ENCODE results near the gene DISP2. TPM values are rescaled to one million over a fixed set of nuclear protein-coding genes. Genes with fewer than 3 reads are reported as not detected.

Gene DISP2
- total RNA-seq, 1 donor from 2014 or later, result 0.74 TPM

DNA sequence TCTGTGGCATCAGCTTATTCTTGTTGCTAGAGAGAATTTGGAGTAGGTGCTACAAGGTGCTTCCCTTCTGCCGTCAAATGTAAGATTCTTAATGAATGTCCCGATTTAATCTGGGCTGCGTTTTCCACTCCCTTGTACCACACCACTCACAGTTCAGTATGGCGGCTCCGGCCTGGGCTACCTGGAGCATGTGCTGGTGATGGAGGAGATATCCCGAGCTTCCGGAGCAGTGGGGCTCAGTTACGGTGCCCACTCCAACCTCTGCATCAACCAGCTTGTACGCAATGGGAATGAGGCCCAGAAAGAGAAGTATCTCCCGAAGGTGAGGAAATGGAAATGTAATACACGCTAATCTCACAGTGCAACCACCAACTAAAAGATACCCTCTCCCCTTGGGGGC lies 52.5 kb downstream of the DISP2 start:
- TF ChIP-seq POLR2A (IDR thresholded peaks at IDR 0.05), result no peak
- TF ChIP-seq, protein P1, sequence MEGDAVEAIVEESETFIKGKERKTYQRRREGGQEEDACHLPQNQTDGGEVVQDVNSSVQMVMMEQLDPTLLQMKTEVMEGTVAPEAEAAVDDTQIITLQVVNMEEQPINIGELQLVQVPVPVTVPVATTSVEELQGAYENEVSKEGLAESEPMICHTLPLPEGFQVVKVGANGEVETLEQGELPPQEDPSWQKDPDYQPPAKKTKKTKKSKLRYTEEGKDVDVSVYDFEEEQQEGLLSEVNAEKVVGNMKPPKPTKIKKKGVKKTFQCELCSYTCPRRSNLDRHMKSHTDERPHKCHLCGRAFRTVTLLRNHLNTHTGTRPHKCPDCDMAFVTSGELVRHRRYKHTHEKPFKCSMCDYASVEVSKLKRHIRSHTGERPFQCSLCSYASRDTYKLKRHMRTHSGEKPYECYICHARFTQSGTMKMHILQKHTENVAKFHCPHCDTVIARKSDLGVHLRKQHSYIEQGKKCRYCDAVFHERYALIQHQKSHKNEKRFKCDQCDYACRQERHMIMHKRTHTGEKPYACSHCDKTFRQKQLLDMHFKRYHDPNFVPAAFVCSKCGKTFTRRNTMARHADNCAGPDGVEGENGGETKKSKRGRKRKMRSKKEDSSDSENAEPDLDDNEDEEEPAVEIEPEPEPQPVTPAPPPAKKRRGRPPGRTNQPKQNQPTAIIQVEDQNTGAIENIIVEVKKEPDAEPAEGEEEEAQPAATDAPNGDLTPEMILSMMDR (IDR thresholded peaks at IDR 0.05), result no peak
- no peak for TF ChIP-seq POLR2AphosphoS5 (IDR thresholded peaks at IDR 0.05; ENCODE audit: insufficient read depth in 1 of 2, low read depth in 1 of 2)
- Histone ChIP-seq H3K4me1 (peaks cover 20% of the 10 kb centered on the region), H3K27me3 (no peaks in the 10 kb centered on the region), H3K9me3 (no peaks in the 10 kb centered on the region), H3K4me3 (no peak overlapping the region), H3K36me3 (peaks cover 0 to 35% of the 10 kb centered on the region in 2 donors), H3K27ac (no peak overlapping the region)
- DNase-seq (ENCODE audit: extremely low spot score in 2 of 2), result no peak
- intact Hi-C loops (cut with DNase I), result no loop called here

DNA sequence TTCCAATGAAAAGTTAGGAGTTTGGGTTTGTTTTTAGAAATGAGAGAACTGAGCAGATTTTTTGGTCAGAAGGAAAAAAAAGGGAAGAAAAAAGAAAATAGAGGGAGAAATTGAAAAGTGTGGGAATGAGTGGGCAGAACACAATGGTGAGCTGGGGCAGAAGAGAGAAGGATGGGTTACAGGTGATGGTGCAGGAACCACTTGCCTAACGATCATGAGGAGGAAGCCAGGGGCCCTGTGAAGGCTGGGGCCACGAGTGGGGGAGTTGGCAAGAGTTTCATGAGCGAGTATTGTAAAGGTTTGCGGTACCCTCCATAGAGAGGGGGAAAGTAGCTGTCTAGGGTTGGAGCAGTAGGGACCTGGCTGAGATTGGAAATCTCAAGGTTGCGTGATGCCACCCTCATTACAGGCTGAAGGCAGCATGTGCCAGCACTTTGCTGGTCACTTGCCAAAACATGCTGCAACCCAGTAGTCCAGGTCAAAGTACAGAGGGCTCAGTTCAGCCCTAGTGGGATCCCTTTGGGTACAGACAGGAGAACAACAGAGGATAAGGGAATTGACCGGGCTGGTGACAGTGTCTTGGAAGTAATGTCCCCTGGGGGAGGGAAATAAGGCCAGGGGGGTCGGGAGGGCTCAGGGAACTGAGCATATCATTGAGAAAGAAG lies 54.2 kb downstream of the DISP2 start:
- Histone ChIP-seq H3K4me3 (no peak overlapping the region), H3K9me3 (no peaks in the 10 kb centered on the region), H3K36me3 (peaks cover 0 to 35% of the 10 kb centered on the region in 2 donors), H3K27me3 (no peaks in the 10 kb centered on the region), H3K4me1 (peaks cover 6% of the 10 kb centered on the region), H3K27ac (no peak overlapping the region)
- TF ChIP-seq POLR2AphosphoS5 (IDR thresholded peaks at IDR 0.05; ENCODE audit: insufficient read depth in 1 of 2, low read depth in 1 of 2) (no peak), POLR2A (IDR thresholded peaks at IDR 0.05) (no peak)
- TF ChIP-seq, protein P1 (IDR thresholded peaks at IDR 0.05), result no peak
- no peak for DNase-seq (ENCODE audit: extremely low spot score in 2 of 2)
- intact Hi-C loops (cut with DNase I), result no loop called here

DNA sequence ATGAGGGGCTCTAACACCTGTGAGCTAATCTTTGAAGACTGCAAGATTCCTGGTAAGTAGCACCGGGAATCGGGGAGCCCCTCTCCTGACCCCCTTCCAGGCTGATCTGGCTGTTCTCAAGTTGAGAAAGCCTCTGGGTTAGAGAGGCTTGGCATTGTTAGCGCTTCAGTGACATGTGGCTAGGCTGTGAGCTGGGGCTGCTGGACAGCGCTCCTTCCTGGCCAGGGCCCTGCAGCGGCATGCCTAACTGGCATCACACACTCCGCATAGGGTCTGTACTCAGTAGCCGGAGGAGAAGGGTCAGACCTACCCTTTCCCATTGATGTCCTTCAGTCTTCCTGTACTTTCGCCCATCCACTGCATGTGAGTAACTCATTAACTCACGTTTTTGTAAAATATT lies 55.0 kb downstream of the DISP2 start:
- DNase-seq (ENCODE audit: extremely low spot score in 2 of 2), result no peak
- Histone ChIP-seq H3K27ac (no peak overlapping the region), H3K4me3 (no peak overlapping the region), H3K4me1 (no peaks in the 10 kb centered on the region), H3K27me3 (no peaks in the 10 kb centered on the region), H3K9me3 (no peaks in the 10 kb centered on the region), H3K36me3 (peaks cover 0 to 35% of the 10 kb centered on the region in 2 donors)
- no peak for TF ChIP-seq POLR2A (IDR thresholded peaks at IDR 0.05)
- no peak for TF ChIP-seq POLR2AphosphoS5 (IDR thresholded peaks at IDR 0.05; ENCODE audit: insufficient read depth in 1 of 2, low read depth in 1 of 2)
- TF ChIP-seq, protein P1 (IDR thresholded peaks at IDR 0.05), result no peak
- intact Hi-C loops (cut with DNase I), result no loop called here

DNA sequence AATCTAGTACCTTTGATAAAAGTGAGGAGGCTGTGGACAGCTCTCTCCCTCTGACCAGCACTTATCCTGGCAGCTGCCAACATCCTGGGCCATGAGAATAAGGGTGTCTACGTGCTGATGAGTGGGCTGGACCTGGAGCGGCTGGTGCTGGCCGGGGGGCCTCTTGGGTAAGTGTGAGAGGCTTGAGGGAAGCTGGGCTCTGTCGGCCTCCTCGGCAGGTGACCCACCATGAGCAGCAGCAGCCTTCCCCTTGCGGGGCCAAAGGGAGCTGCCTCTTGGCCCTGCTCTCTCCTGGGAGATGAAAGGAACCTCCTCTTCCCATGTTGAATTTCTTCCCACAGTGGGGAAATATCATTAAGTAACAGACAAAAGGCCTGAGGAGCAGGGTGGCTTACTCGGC lies 56.8 kb downstream of the DISP2 start:
- TF ChIP-seq POLR2AphosphoS5 (IDR thresholded peaks at IDR 0.05; ENCODE audit: insufficient read depth in 1 of 2, low read depth in 1 of 2) (no peak), POLR2A (IDR thresholded peaks at IDR 0.05) (no peak)
- TF ChIP-seq, protein P1 (IDR thresholded peaks at IDR 0.05), result no peak
- H3K4me3 ChIP-seq, result no peak overlapping the region
- no peaks in the 10 kb centered on the region for H3K4me1 ChIP-seq
- DNase-seq (ENCODE audit: extremely low spot score in 2 of 2), result no peak
- peaks cover 0 to 35% of the 10 kb centered on the region in 2 donors for H3K36me3 ChIP-seq
- H3K9me3 ChIP-seq, result no peaks in the 10 kb centered on the region
- intact Hi-C loops (cut with DNase I), result no loop called here
- H3K27ac ChIP-seq, result no peak overlapping the region
- H3K27me3 ChIP-seq, result no peaks in the 10 kb centered on the region

DNA sequence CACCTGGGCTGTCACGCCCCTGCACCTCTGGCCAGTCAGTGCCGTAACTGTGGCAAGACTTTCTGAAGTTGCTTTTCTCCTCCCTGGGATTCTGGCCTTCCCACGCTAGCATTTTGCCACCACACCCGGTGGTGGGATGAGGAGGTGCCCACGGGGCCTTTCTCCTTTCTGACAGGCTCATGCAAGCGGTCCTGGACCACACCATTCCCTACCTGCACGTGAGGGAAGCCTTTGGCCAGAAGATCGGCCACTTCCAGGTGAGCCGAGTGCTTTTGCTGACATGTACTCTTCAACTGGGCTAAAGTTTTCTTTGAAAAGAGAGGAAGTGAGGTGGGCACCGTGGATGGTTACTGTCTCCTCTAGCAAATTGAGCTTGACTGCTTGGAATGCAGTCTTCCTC lies 57.2 kb downstream of the DISP2 start:
- Histone ChIP-seq H3K4me1 (no peaks in the 10 kb centered on the region), H3K27me3 (no peaks in the 10 kb centered on the region), H3K36me3 (peaks cover 0 to 32% of the 10 kb centered on the region in 2 donors), H3K4me3 (no peak overlapping the region), H3K9me3 (no peaks in the 10 kb centered on the region), H3K27ac (no peak overlapping the region)
- intact Hi-C loops (cut with DNase I), result no loop called here
- TF ChIP-seq POLR2AphosphoS5 (IDR thresholded peaks at IDR 0.05; ENCODE audit: insufficient read depth in 1 of 2, low read depth in 1 of 2) (no peak), POLR2A (IDR thresholded peaks at IDR 0.05) (no peak)
- TF ChIP-seq, protein P1 (IDR thresholded peaks at IDR 0.05), result no peak
- DNase-seq (ENCODE audit: extremely low spot score in 2 of 2), result no peak
